Lower leg skin (tissue), 4 donors: ENCODE measurements around the gene MYO15B. TPM values are rescaled to one million over a fixed set of nuclear protein-coding genes. Genes with fewer than 3 reads are reported as not detected.

Experiments
- DNase-seq, 2 donors: peaks; one replicate each; pipeline ENCODE4 v3.0.0-alpha.2; 2019; ENCODE audit warnings: low spot score in 2 of 2
- H3K4me3 ChIP-seq: fragments of 200-600 bp; sonication (generic); 2 replicates; pipeline ENCODE4 v1.5.1; 2017; ENCODE audit warnings: mild to moderate bottlenecking, low read depth; ENCODE audit not compliant: poor library complexity, severe bottlenecking
- CTCF ChIP-seq, 3 donors: fragments of 450-650 bp; IDR thresholded peaks; one replicate each; pipeline ENCODE4 v1.5.1; 2016; ENCODE audit warnings: antibody characterized with exemption in 3 of 3, mild to moderate bottlenecking in 3 of 3, moderate library complexity in 2 of 3
- POLR2A ChIP-seq, 2 donors: fragments of 450-650 bp; IDR thresholded peaks; one replicate each; pipeline ENCODE4 v1.6.1; 2016 to 2017; ENCODE audit warnings: antibody characterized with exemption in 2 of 2, mild to moderate bottlenecking in 1 of 2, moderate library complexity in 1 of 2
- WGBS, 2 donors: methylation state at CpG; one replicate each; pipeline ENCODE4 v1.1.5; 2018; 5-methylcytosine and 5-hydroxymethylcytosine counted together
- intact Hi-C: fragments of 100-400 bp; cut with DNase I; formaldehyde crosslinking; loops from one replicate; pipeline ENCODE4 v1.15.0; 2023; ENCODE audit warnings: low total_unique reads
- total RNA-seq, 4 donors: library from RNA; depleted of rRNA; stranded (reverse); fragments of >200 nt; gene quantifications; one replicate each; pipeline ENCODE4 v1.1.0, GENCODE V29; 2016

MYO15B gene
- total RNA-seq, 4 donors from 2014 or later: 32.1 to 103 (median 38.9) TPM

DNA sequence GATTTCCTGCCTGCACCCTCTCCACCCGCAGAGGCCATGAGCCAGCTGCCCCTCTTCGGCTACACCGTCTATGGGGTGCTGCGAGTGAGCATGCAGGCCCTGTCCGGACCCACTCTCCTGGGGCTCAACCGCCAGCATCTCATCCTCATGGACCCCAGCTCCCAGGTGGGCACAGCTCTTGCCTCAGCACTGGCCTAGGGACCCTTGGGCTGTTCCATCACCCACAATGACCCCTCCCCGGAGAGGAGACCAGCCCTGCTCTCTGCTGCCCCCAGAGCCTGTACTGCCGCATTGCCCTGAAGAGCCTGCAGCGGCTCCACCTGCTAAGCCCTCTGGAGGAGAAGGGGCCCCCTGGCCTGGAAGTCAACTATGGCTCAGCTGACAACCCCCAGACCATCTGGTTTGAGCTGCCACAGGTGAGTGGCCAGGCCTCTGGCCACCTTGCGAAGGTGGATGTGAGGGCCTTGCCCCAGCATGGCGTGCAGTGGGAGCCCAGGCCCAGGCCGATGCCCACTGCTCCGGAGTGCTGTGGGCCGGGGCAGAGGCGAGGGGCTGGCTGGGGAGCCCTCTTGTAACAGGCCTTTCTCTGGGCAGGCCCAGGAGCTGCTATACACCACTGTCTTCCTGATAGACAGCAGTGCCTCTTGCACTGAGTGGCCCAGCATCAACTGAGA is 38.4 kb downstream of the MYO15B start:
- DNase-seq: no peak
- H3K4me3 ChIP-seq: no peak overlapping the region
- TF ChIP-seq POLR2A (IDR thresholded peaks at IDR 0.05) (no peak), CTCF (IDR thresholded peaks at IDR 0.05) (no peak)
- intact Hi-C loops: no loop called here
- WGBS, 2 donors: 72 to 88% methylated on average over 6 to 12 of the region's 15 CpGs

DNA sequence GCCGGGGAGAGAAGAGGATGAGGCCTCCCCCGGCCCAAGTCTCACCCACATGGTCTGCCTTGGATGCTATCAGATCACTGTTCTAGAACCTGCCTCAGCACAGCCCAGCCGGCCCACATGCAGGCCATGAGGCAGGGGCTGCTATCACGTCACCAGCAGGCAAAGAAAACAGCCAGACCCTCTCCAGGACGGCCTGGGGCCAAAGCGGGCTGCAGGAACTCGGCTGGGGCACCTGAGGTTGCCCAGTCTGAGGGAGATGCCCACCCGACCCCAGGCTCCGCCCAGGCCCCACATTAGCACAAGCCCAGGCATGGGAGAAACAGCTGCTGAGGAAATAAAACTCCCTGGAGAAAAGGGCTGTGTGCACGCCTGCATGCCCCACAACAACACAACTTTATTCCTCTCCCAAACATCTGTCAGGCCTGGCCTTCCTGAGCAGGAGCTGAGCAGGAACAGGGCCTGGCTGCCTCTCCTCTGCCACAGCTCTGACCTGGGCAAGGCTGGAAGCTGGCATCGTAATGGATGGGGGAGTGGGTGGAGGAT is 39.0 kb downstream of the MYO15B start:
- no peak overlapping the region for H3K4me3 ChIP-seq
- no peak for DNase-seq
- TF ChIP-seq POLR2A (IDR thresholded peaks at IDR 0.05) (no peak), CTCF (IDR thresholded peaks at IDR 0.05) (no peak)
- intact Hi-C loops: no loop called here
- WGBS, 2 donors: 79 to 80% methylated on average over 5 to 10 of the region's 11 CpGs

DNA sequence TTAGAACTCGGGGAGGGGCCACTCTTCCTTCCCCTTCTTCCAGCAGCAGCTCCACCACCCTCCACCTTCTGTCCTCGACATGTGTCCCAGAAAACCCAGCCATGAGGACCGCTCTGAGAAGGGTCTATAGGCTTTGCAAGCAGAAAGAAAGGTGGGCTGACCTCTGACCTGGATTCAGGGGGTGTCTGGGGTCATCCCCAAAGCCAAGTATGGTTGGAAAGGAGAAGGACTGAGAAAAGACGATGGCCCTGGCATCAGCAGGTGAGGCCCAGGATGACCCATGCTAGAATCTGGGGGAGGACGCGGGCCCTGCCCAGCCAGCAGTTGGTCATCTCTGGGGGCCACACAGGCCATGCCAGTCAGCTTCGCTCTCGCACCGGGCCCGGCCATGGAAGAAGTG is 39.5 kb downstream of the MYO15B start:
- intact Hi-C loops: no loop called here
- H3K4me3 ChIP-seq: no peak overlapping the region
- TF ChIP-seq CTCF (IDR thresholded peaks at IDR 0.05) (no peak), POLR2A (IDR thresholded peaks at IDR 0.05) (no peak)
- 92 to 93% methylated on average over 6 to 10 of the region's 10 CpGs for whole genome bisulfite sequencing, 2 donors
- no peak for DNase-seq

GRCh38 chr17:75628425-75628824 is 40.8 kb downstream of the MYO15B start:
- no peak overlapping the region for H3K4me3 ChIP-seq
- DNase-seq: no peak
- 86 to 90% methylated on average over 5 to 6 of the region's 6 CpGs for WGBS, 2 donors
- intact Hi-C loops: no loop called here
- TF ChIP-seq POLR2A (IDR thresholded peaks at IDR 0.05) (no peak), CTCF (IDR thresholded peaks at IDR 0.05) (no peak)

DNA sequence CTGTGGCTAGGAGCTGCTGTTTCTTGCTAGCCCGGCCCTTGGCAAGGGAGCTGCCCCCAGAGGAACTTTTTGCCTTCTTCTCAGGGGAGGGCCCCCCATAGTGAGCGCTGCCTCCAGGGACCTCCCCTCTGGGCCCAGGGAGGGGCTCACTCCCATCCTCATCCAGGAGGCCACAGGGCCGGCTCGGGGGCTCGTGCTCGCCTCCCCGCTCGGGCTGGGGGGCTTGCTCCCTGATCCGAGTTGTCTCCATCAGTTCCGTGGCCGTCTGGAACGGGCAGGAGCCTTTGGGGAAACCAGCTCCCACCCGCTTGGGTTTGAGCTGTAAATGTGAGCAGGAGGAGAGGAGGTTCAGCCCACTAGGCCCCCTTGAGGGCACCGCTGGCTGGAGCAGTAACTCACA is 41.6 kb downstream of the MYO15B start:
- no peak for DNase-seq
- TF ChIP-seq CTCF (IDR thresholded peaks at IDR 0.05): no peak
- TF ChIP-seq POLR2A (IDR thresholded peaks at IDR 0.05): no peak
- WGBS, 2 donors: 76 to 77% methylated on average over 6 to 14 of the region's 14 CpGs
- no peak overlapping the region for H3K4me3 ChIP-seq
- intact Hi-C loops: no loop called here
